Keratinocyte (primary cell): ENCODE measurements around the gene MCF2.

ENCODE experiments used
- EZH2 ChIP-seq: IDR thresholded peaks from one replicate; pipeline ENCODE4 v1.6.1; 2012; ENCODE audit warnings: inconsistent platforms, mild to moderate bottlenecking, low read length, moderate library complexity
- TF ChIP-seq, protein P1 (sequence below), 3 experiments: IDR thresholded peaks in 1 of 3; conservative IDR thresholded peaks in 1 of 3; optimal IDR thresholded peaks in 1 of 3; 2 replicates in 2 of 3; 3 replicates in 1 of 3; pipeline versions ENCODE3 to v1.5.1; 2011; ENCODE audit warnings: low read length in 3 of 3, mild to moderate bottlenecking in 3 of 3, moderate library complexity in 2 of 3, control low read depth in 1 of 3, inconsistent platforms in 1 of 3; ENCODE audit not compliant: insufficient read depth in 2 of 3; ENCODE audit errors: extremely low read depth in 1 of 3

DNA sequence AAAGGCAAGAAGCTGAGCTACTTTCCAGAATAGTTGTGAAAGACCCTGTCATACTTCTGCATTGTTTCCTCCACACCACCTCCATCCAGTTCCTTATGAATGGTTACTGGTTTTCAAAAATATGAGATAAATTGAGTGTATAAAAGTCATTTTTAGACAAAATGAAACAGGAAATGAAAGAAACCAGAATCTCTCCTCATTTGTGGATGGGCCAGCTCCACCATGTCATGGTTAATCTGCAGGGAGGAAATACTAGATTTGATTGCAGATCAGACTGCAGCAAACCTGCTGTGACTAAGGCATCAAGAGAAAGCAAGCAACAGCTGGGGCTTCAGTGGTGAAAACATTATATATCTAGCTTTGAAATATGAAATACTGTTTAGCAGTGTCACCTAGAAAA lies 153.6 kb downstream of the MCF2 start:
- TF ChIP-seq, protein P1, sequence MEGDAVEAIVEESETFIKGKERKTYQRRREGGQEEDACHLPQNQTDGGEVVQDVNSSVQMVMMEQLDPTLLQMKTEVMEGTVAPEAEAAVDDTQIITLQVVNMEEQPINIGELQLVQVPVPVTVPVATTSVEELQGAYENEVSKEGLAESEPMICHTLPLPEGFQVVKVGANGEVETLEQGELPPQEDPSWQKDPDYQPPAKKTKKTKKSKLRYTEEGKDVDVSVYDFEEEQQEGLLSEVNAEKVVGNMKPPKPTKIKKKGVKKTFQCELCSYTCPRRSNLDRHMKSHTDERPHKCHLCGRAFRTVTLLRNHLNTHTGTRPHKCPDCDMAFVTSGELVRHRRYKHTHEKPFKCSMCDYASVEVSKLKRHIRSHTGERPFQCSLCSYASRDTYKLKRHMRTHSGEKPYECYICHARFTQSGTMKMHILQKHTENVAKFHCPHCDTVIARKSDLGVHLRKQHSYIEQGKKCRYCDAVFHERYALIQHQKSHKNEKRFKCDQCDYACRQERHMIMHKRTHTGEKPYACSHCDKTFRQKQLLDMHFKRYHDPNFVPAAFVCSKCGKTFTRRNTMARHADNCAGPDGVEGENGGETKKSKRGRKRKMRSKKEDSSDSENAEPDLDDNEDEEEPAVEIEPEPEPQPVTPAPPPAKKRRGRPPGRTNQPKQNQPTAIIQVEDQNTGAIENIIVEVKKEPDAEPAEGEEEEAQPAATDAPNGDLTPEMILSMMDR (optimal IDR thresholded peaks at IDR 0.05 in 1 of 3, IDR thresholded peaks at IDR 0.05 in 1 of 3, conservative IDR thresholded peaks at IDR 0.05 in 1 of 3; ENCODE audit: extremely low read depth in 1 of 3, insufficient read depth in 2 of 3, low read length in 3 of 3), result no peak
- TF ChIP-seq EZH2, result no peak
